GM19043 (cell line): ENCODE results near the gene SH2D3C.

Experiments used
- ATAC-seq: cut with Tn5 transposase; IDR thresholded peaks from one replicate; pipeline ENCODE4 v1.9.1; 2021; ENCODE audit warnings: low read depth; ENCODE audit not compliant: unreplicated experiment

Gene SH2D3C

DNA sequence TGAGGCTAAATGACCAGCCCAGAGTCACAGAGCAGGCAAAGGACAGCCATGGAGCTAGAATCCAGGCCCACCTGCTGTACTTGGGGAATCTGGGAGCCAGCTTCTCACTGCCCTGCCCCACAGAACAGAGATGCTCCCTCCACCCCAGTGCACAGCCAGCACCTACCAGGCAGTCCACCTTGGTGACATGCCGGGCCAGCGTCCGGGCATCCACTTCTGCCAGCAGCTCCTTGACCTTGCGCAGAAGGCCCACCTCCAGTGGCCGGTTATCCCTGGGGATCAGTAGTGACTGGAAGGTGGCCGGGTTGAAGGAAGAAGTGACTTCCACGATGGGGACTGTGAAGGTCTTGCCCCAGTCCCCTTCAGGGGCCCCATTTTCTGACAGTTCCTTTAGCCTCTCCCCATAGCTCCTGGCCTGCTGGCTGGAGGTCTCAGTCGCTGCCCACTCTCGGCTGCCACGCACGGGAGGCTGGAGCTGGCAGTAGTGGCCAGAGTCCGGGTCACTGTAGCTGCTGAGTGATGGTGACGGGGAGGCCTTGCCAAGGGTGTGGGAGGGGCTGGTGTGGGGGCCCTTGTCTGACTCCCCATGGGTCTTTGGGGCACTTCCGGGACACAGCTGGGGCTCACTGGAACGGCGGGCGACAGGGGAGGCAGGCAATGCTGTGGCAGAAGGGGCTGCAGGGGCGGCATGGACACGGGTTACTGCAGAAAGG is 33.9 kb downstream of the SH2D3C start:
- no peak for ATAC-seq

DNA sequence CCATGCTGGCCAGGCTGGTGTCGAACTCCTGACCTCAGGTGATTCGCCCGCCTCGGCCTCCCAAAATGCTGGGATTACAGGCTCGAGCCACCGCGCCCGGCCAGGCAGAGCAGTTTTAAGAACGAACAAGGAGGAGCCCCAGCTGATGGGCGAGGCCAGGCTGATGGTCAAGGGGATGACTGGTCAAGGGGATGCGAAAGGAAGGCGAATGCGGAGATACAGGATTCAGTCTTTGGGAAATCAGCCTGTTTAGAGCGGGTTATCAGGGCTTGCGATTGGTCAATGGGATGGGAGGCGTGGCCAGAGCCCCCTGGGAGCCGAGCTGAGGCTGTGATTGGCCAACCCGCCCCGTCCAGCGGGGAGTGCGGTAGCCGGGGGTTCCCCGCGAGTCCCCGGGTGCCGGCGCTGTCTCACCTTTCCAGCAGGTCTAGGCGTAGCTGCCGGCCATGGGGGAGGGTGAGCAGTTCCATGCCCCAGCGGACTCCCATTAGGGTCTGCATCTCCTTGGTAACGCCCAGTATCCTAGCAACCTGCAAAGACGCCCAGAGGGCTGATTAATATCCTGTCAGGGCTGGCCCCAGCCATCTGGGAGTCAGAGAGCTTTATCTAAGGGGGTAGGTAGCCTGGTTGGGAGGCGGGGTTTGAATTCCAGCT is 35.9 kb downstream of the SH2D3C start:
- ATAC-seq = no peak

- ATAC-seq = no peak
These were observed 36.5 kb downstream of the SH2D3C start for GRCh38 chr9:127741831-127742434.

DNA sequence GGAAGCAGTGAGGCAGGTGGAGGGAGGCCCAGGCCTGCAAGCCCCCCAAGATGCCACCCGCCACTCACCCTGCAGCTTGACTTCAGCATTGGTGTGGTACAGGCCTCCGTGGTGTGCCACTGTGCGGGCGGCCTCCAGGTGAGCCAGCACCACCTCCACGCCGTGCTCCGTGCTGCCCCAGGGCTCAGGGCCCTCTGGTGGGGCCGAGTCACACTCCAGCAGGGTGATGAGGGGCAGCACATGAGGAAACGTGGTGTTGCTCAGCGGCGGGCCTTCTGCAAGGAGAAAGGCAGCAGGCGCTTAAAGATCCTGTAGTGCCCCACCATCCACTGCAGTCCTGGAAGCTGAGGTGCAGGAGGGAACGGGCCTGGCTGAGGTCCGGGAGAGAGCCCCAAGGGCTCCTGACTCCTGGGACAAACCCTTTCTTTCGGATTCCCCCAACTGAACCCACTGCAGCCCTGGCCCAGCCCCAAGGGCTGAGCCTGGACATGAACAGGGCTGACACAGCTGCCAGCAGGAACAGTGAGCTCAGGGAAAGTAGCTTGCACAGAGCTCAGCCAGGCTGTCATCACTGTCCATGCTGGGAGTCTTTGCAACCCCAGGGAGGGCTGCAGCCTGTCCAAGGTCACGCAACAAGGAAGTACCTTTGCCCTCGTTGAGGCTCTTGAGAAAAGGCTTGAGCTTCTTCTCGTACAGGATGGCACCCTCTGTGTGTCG is 38.7 kb downstream of the SH2D3C start:
- no peak for ATAC-seq

GRCh38 chr9:127738666-127739065 is 39.8 kb downstream of the SH2D3C start:
- ATAC-seq = no peak

DNA sequence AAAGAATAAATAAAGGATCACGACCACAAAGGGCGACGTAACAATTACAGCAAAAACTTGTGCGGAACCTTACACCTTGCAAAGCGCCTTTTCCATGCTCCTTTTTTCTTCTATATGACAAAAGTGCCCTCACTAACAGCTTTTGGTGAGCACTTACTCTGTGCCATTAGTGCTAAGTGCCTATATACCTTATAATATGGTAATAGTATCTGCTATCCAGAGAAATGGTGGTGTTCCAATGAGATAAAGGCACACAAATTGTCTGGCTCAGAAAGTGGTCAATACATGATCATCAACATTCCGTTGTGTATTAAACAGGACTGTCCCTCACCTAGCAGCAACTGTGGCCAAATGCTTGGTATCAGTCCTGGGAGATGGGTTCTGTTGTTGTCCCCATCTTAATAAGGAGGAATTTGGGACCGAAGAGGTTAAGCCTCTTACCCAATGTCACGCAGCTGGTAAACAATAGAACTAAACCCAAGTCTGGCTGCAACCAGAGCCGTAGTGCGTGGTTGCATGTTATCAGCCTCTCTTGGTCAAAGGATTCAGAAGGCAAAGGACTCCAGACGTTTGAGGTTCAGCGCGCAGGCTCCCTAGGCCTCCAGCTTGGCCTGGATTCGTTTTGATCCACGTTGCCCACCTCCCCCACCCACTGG is 42.8 kb downstream of the SH2D3C start:
- ATAC-seq = no peak

- peak; percentile 88 for ATAC-seq
These were observed 43.5 kb downstream of the SH2D3C start, which contains the start of gene TOR2A for GRCh38 chr9:127734747-127735529. TOR2A (minus strand) TSS chr9:127735294; CDS start chr9:127735270, 24 bp downstream.

GRCh38 chr9:127734247-127734746 is 44.2 kb downstream of the SH2D3C start:
- ATAC-seq = no peak

GRCh38 chr9:127733614-127734013 is 44.9 kb downstream of the SH2D3C start:
- ATAC-seq = no peak

DNA sequence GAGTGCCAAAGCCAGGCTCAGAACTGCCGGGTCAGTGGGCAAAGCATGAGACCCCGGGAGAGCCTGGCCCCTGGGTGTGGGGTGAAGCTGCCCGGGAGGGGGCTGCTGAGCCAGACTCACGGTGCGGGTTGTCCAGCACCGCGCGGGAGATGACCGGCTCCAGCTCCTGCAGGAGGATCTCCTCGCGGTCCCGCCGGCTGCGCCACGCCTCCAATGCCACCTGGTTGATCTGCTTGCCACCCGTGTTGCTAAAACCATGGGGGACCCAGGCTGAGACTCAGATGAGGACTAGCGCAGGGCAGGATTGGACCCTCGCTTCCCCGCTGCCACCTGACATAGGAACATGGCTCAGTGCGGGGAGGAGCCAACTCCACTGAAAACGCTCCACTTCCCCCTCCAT is 46.0 kb downstream of the SH2D3C start:
- no peak for ATAC-seq

DNA sequence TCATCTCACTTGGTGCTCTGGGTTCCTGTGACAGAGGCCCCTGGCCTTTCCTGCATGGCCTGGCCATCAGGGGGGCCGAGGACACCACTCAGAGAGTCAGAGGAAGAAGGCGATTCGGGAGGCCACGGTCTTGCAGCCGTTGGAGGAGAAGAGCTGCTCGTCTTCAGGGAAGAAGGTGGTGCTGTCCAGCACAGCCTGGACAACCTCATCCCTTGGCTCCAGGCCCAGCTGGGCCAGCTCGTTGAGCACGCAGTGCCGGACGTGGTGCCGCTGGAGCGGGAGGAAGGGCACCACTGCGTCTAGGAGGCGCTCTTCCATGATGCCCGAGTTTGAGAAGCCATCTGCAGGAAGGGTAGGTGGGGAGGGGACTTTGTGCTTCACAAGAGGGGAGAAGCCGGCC is 46.5 kb downstream of the SH2D3C start:
- no peak for ATAC-seq

DNA sequence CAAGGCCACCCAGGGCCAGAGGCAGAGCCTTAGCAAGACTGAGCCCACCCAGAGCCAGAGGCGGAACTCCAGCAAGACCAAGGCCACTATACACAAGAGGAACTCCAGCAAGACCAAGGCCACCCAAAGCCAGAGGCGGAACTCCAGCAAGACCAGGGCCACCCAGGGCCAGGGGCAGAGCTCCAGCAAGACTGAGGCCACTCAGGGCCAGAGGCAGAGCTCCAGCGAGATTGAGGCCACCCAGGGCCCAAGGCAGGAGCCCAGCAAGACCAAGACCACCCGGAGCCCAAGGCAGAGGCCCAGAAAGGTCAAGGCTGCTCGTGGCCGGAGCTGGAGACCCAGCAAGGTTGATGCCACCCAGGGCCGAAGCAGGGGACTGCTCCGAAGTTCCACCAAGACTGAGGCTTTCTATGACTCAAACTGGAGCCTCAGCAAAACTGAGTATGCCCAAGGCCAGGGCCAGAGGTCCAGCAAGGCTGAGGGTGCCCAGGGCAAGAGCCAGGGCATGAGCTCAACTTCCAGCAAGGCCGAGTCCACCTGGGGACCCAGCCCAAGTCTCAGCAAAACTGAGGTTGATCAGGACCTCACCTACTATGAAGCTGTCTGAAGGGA is 47.6 kb downstream of the SH2D3C start:
- ATAC-seq = no peak

DNA sequence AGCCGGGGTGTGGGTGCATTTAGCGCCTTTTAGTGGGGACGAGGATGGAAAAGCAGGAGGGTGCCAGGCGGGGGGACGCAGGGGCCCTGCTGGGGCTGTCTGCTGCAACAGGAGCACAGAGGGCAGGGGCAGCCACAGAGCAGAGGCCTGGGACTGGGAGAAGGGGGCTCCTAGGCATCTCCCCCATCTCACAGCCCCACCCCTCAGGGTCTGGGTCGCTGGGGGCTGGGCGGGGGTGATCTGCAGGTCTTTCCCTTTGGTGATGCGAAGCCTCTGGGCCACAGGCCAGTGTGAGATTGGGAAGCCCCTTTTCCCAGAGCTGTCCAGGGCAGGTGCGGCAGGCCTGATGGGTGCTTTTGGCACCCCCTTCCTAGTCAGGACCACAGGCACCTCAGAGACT is 48.2 kb downstream of the SH2D3C start:
- no peak for ATAC-seq

- no peak for ATAC-seq
These were observed 48.8 kb downstream of the SH2D3C start for GRCh38 chr9:127729522-127730256.

DNA sequence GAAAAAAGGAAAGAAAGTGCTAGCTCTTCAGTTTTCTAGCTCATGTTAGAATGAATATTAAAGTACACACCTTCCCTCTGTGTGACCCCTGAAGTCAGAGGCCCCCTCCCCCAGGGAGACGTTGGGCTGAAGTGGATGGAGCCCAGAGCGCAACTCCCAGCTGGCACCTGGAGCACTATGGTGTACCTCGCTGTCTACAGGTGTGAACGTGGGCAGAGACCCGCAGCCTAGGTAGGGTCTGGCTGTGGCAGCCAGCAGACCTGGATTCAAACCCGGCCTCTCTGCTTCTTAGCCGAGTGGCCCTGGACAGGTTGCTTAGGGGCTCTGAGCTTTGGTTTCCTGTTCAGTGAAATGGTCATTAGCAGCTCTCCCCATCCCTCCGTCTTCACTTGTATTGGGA is 49.7 kb downstream of the SH2D3C start:
- no peak for ATAC-seq

- ATAC-seq = no peak
These were observed 51.6 kb downstream of the SH2D3C start for GRCh38 chr9:127726871-127727270.

DNA sequence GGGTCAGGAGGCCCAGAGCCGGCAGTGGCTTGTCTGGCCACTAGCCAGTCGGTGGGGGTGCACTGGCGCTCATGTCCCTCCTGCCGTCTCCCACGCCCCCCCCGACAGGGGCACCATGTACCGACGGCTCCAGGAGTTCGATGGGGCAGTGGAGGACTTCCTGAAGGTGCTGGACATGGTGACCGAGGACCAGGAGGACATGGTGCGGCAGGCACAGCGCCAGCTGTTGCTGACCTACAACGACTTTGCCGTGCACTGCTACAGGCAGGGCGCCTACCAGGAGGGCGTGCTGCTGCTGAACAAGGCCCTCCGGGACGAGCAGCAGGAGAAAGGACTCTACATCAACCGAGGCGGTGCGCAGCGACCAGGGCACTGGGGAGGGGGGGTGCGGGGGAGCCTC is 54.5 kb downstream of the SH2D3C start:
- ATAC-seq = no peak

DNA sequence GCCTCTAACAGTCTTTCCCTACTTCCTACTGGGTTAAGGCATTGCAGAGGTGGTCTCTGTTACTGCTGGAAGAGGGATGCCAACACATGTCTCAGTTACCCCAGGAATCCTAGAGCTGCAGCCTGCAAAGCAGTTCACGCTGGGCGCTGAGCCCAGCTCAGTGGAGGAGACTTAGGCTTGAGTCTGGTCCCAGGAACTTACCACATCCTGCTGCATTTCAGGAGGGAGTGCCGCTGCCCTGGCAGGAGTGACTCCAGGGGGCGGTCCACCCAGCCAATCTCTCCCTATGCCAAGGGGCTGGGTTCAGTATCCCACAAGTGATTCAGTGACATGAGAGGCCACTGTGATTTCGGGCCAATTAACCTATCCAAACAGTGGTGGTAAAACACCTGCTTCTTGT is 55.0 kb downstream of the SH2D3C start:
- no peak for ATAC-seq

DNA sequence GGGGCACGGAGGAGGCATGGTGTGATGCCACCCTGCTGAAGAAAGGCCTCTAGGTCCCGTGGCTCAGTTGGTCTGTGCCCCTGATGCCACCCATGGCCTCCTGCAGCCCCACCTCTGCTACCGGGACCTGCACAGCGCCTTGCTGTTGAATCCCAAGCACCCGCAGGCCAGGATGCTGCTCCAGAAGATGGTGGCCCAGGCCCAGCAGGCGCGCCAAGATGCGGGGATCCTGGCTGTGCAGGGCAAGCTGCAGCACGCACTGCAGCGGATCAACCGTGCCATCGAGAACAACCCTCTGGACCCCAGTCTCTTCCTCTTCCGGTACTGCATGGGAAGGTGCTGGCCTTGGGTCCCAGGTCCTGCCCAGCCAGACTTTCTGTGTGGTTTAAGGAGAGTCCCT is 55.5 kb downstream of the SH2D3C start:
- ATAC-seq = no peak
